ENCODE measurements around the gene RTN3. TPM values are rescaled to one million over a fixed set of nuclear protein-coding genes. Genes with fewer than 3 reads are reported as not detected.

Gene RTN3
- total and polyA plus RNA-seq, 9 of the 15 experiments (the other 6 are each of a cell fraction or from before 2014, with no cell fraction given) = 41.6 to 169 (median 93.5) TPM

DNA sequence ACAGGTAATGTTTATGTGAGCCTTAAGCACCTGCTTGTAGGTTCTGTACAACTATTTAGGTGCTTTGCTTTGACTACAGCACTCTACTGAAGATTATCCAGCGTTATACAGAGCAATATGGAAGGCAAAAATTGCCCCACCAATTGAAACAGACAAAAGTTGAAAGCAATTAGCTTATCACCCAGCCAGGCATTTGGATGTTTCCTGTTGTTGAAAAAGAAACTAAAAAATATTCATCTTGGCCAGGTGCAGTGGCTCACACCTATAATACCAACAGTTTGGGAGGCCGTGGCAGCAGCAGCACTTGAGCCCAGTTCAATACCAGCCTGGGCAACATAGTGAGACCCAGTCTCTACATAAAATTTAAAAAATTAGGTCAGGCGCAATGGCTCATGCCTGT lies 28.6 kb upstream of the RTN3 start (continued):
- TF ChIP-seq CBX5 (IDR thresholded peaks at IDR 0.05; ENCODE audit: borderline replicate concordance, low read depth) (no peak), ZFX (CRISPR knock-in tag; IDR thresholded peaks at IDR 0.05) (no peak), ILK (tag; IDR thresholded peaks at IDR 0.05; ENCODE audit: borderline replicate concordance, low read depth) (no peak)
- TF ChIP-seq, protein P1, sequence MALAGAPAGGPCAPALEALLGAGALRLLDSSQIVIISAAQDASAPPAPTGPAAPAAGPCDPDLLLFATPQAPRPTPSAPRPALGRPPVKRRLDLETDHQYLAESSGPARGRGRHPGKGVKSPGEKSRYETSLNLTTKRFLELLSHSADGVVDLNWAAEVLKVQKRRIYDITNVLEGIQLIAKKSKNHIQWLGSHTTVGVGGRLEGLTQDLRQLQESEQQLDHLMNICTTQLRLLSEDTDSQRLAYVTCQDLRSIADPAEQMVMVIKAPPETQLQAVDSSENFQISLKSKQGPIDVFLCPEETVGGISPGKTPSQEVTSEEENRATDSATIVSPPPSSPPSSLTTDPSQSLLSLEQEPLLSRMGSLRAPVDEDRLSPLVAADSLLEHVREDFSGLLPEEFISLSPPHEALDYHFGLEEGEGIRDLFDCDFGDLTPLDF (CRISPR knock-in tag; IDR thresholded peaks at IDR 0.05) = no peak

GRCh38 chr11:63660972-63661371 lies 20.3 kb upstream of the RTN3 start:
- no peak overlapping the region for H3K4me2 ChIP-seq (ENCODE audit: insufficient read depth, low read length)
- H3K4me3 ChIP-seq = no peak overlapping the region
- H4K20me1 ChIP-seq (replicated peaks; ENCODE audit: control insufficient read depth, insufficient read depth, low read length) = peaks cover 15% of the 10 kb centered on the region; the same call in 1 of the 2 replicates
- H3K79me2 ChIP-seq (ENCODE audit: control insufficient read depth, insufficient read depth, low read length) = peaks cover 70% of the 10 kb centered on the region
- H3K9ac ChIP-seq (ENCODE audit: insufficient read depth in 1 of 2, low read depth in 2 of 2, low read length in 2 of 2) = no peak overlapping the region; a peak in 1 of 4 replicates
- no peak for FAIRE-seq
- ChIA-PET POLR2A (interaction anchor here (0.6 to 1.3 kb wide), 6 partner anchors 11 to 1295 kb away, joined by 3 to 4 read pairs (median 4); partner anchors contain the start of gene RTN3), CTCF (ENCODE audit: low intra/inter-chr PET ratio) (no interaction called here)
- no peaks in the 10 kb centered on the region for H3K9me1 ChIP-seq (ENCODE audit: control insufficient read depth, insufficient read depth, low read length)
- peaks cover 2 to 10% of the 10 kb centered on the region in 2 experiments; a peak in 4 of 5 replicates for H3K4me1 ChIP-seq (replicated peaks in 1 of 2; ENCODE audit: control insufficient read depth in 2 of 2, insufficient read depth in 2 of 2, low read length in 2 of 2)
- peaks cover 23% of the 10 kb centered on the region; the same call in 2 of the 3 replicates for H3K36me3 ChIP-seq (ENCODE audit: control insufficient read depth, insufficient read depth, low read length)
- no peak overlapping the region for H3K27ac ChIP-seq (ENCODE audit: extremely low read depth, low read depth, low read length)
- DNase-seq (ENCODE audit: extremely low read depth in 1 of 4, low spot score in 3 of 4) = no peak
- BruUV-seq (replicated peaks) = no TSS peak
- in situ Hi-C loops (cut with MboI) (no loop called here), intact Hi-C loops (cut with micrococcal nuclease) (no loop called here)
- 86% methylated on average over 6 of the region's 8 CpGs for WGBS (ENCODE audit: insufficient coverage, low coverage, missing lambda C conversion rate)
- no peak for ATAC-seq
- no peaks in the 10 kb centered on the region for H3K27me3 ChIP-seq (ENCODE audit: control insufficient read depth in 2 of 2, insufficient read depth in 2 of 2, low read length in 2 of 2)
- no peak overlapping the region for H2AFZ ChIP-seq (ENCODE audit: low read depth, low read length)
- no peaks in the 10 kb centered on the region for H3K9me3 ChIP-seq (replicated peaks; ENCODE audit: control insufficient read depth, insufficient read depth, low read depth, low read length)
- TF ChIP-seq RFX7 (CRISPR knock-in tag; IDR thresholded peaks at IDR 0.05) (no peak), CEBPB (tag; IDR thresholded peaks at IDR 0.05) (no peak), ZC3H8 (IDR thresholded peaks at IDR 0.05) (no peak), ZNF639 (CRISPR knock-in tag; conservative IDR thresholded peaks at IDR 0.05 in 1 of 2, IDR thresholded peaks at IDR 0.05 in 1 of 2) (no peak), NR2C1 (IDR thresholded peaks at IDR 0.05) (no peak), NR2C1 (tag; IDR thresholded peaks at IDR 0.05) (no peak), ZNF280B (CRISPR knock-in tag; IDR thresholded peaks at IDR 0.05) (no peak), HNRNPLL (IDR thresholded peaks at IDR 0.05; ENCODE audit: low read depth, low read length, poor library complexity, severe bottlenecking) (no peak), DACH1 (IDR thresholded peaks at IDR 0.05; ENCODE audit: partially characterized antibody) (no peak), ZNF24 (IDR thresholded peaks at IDR 0.05) (no peak), MTF1 (CRISPR knock-in tag; IDR thresholded peaks at IDR 0.05; ENCODE audit: borderline replicate concordance) (no peak), HES1 (IDR thresholded peaks at IDR 0.05; ENCODE audit: low read depth) (no peak)
- TF ChIP-seq, protein P2, sequence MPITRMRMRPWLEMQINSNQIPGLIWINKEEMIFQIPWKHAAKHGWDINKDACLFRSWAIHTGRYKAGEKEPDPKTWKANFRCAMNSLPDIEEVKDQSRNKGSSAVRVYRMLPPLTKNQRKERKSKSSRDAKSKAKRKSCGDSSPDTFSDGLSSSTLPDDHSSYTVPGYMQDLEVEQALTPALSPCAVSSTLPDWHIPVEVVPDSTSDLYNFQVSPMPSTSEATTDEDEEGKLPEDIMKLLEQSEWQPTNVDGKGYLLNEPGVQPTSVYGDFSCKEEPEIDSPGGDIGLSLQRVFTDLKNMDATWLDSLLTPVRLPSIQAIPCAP (CRISPR knock-in tag; IDR thresholded peaks at IDR 0.05; ENCODE audit: borderline replicate concordance) = no peak

All from K562 (cell line).